H9 (cell line): Measurements from ENCODE around the gene PDZD2. TPM values are rescaled to one million over a fixed set of nuclear protein-coding genes. Genes with fewer than 3 reads are reported as not detected.

Experiments
- DNase-seq: peaks from one replicate; pipeline ENCODE4 v3.0.0-alpha.2; 2017
- H2AFZ ChIP-seq: one replicate; pipeline ENCODE4 v1.6.1; 2013; ENCODE audit warnings: mild to moderate bottlenecking, low read length, control low read depth, moderate library complexity
- H2AK5ac ChIP-seq: 2 replicates; pipeline ENCODE4 v1.6.1; 2013; ENCODE audit warnings: low read length, control low read depth, mixed read lengths; ENCODE audit not compliant: insufficient read length
- H2BK120ac ChIP-seq: one replicate; pipeline ENCODE4 v1.6.1; 2013; ENCODE audit warnings: low read depth, mild to moderate bottlenecking, low read length, control low read depth, inconsistent platforms; ENCODE audit not compliant: poor library complexity, severe bottlenecking
- H2BK12ac ChIP-seq: 2 replicates; pipeline ENCODE4 v1.6.1; 2013; ENCODE audit warnings: low read length, control low read depth, mixed read lengths, low read depth; ENCODE audit not compliant: insufficient read length
- H2BK15ac ChIP-seq: 2 replicates; pipeline ENCODE4 v1.6.1; 2013; ENCODE audit warnings: low read depth, low read length, control low read depth
- H2BK20ac ChIP-seq: one replicate; pipeline ENCODE4 v1.6.1; 2013; ENCODE audit warnings: low read depth, mild to moderate bottlenecking, low read length, control low read depth, inconsistent platforms; ENCODE audit not compliant: poor library complexity, severe bottlenecking
- H2BK5ac ChIP-seq: 2 replicates; pipeline ENCODE4 v1.6.1; 2013; ENCODE audit warnings: low read length, control low read depth, mixed read lengths; ENCODE audit not compliant: insufficient read length
- H3K14ac ChIP-seq: 2 replicates; pipeline ENCODE4 v1.6.1; 2013; ENCODE audit warnings: low read length, control low read depth; ENCODE audit not compliant: insufficient read depth
- H3K18ac ChIP-seq: 2 replicates; pipeline ENCODE4 v1.6.1; 2013; ENCODE audit warnings: low read depth, mild to moderate bottlenecking, mixed read lengths, low read length, control low read depth; ENCODE audit not compliant: insufficient read length
- H3K23ac ChIP-seq: 2 replicates; pipeline ENCODE4 v1.6.1; 2013; ENCODE audit warnings: low read length, control low read depth, mixed read lengths, low read depth; ENCODE audit not compliant: insufficient read length
- H3K23me2 ChIP-seq: 2 replicates; pipeline ENCODE4 v1.6.1; 2013; ENCODE audit warnings: low read depth, mild to moderate bottlenecking, mixed read lengths, low read length, control low read depth; ENCODE audit not compliant: insufficient read length, poor library complexity, severe bottlenecking
- H3K27ac ChIP-seq: 2 replicates; pipeline ENCODE4 v1.5.1; 2013; ENCODE audit warnings: low read length, control low read depth, mixed read lengths, low read depth; ENCODE audit not compliant: insufficient read length
- H3K27me3 ChIP-seq: 2 replicates; pipeline ENCODE4 v1.6.1; 2013; ENCODE audit warnings: low read length, control low read depth, inconsistent platforms; ENCODE audit not compliant: insufficient read depth
- H3K4ac ChIP-seq: 2 replicates; pipeline ENCODE4 v1.6.1; 2013; ENCODE audit warnings: low read depth, mild to moderate bottlenecking, control low read depth, inconsistent platforms, low read length, moderate library complexity
- H3K4me1 ChIP-seq: 2 replicates; pipeline ENCODE4 v1.6.1; 2013; ENCODE audit warnings: low read length, control low read depth, inconsistent platforms; ENCODE audit not compliant: insufficient read depth
- H3K4me2 ChIP-seq: 2 replicates; pipeline ENCODE4 v1.6.1; 2013; ENCODE audit warnings: low read length, control low read depth, mixed read lengths; ENCODE audit not compliant: insufficient read length, insufficient read depth
- H3K56ac ChIP-seq: 2 replicates; pipeline ENCODE4 v1.6.1; 2013; ENCODE audit warnings: low read depth, mild to moderate bottlenecking, mixed read lengths, low read length, control low read depth; ENCODE audit not compliant: insufficient read length
- H3K79me1 ChIP-seq: 2 replicates; pipeline ENCODE4 v1.6.1; 2013; ENCODE audit warnings: low read depth, mild to moderate bottlenecking, moderate library complexity, low read length, control low read depth, inconsistent platforms; ENCODE audit not compliant: insufficient read depth, poor library complexity, severe bottlenecking
- H3K79me2 ChIP-seq: 2 replicates; pipeline ENCODE4 v1.6.1; 2013; ENCODE audit warnings: low read length, control low read depth, inconsistent platforms; ENCODE audit not compliant: insufficient read depth
- H3K9ac ChIP-seq: 2 replicates; pipeline ENCODE4 v1.6.1; 2013; ENCODE audit warnings: low read length, control low read depth, mixed read lengths; ENCODE audit not compliant: insufficient read length; ENCODE audit errors: extremely low read depth
- H3K9me3 ChIP-seq: one replicate; pipeline ENCODE4 v1.6.1; 2013; ENCODE audit warnings: low read depth, low read length, inconsistent platforms; ENCODE audit not compliant: control insufficient read depth
- H3T11ph ChIP-seq: one replicate; pipeline ENCODE4 v1.6.1; 2013; ENCODE audit warnings: mild to moderate bottlenecking, low read length, control low read depth, inconsistent platforms
- H4K20me1 ChIP-seq: one replicate; pipeline ENCODE4 v1.6.1; 2013; ENCODE audit not compliant: control insufficient read depth, insufficient read length, insufficient read depth
- H4K5ac ChIP-seq: 2 replicates; pipeline ENCODE4 v1.6.1; 2013; ENCODE audit warnings: low read depth, mild to moderate bottlenecking, mixed read lengths, low read length, control low read depth; ENCODE audit not compliant: insufficient read length
- H4K8ac ChIP-seq: replicated peaks from 2 replicates; pipeline ENCODE4 v1.6.1; 2013; ENCODE audit warnings: low read length, control low read depth, mixed read lengths, low read depth; ENCODE audit not compliant: insufficient read length
- H4K91ac ChIP-seq: 2 replicates; pipeline ENCODE4 v1.6.1; 2013; ENCODE audit warnings: low read depth, mild to moderate bottlenecking, moderate library complexity, mixed read lengths, low read length, control low read depth; ENCODE audit not compliant: insufficient read length
- H3K27ac Mint-ChIP-seq, 3 experiments: 2 replicates in 2 of 3; 3 replicates in 1 of 3; pipeline ENCODE4 v1.8.0; 2020 to 2021; ENCODE audit warnings: mixed read lengths in 3 of 3, mild to moderate bottlenecking in 1 of 3, moderate library complexity in 1 of 3
- H3K27me3 Mint-ChIP-seq: 2 replicates; pipeline ENCODE4 v1.8.0; 2021; ENCODE audit warnings: low read depth, mild to moderate bottlenecking, moderate library complexity, mixed read lengths
- H3K36me3 Mint-ChIP-seq, 3 experiments: 2 replicates in 2 of 3; 3 replicates in 1 of 3; pipeline ENCODE4 v1.8.0; 2020 to 2021; ENCODE audit warnings: low read depth in 3 of 3, mixed read lengths in 3 of 3; ENCODE audit not compliant: insufficient read depth in 1 of 3
- H3K4me1 Mint-ChIP-seq, 2 experiments: 2 replicates each; pipeline ENCODE4 v1.8.0; 2020; ENCODE audit warnings: mixed read lengths in 2 of 2
- H3K4me3 Mint-ChIP-seq, 2 experiments: 2 replicates in 1 of 2; 3 replicates in 1 of 2; pipeline ENCODE4 v1.8.0; 2020 to 2021; ENCODE audit warnings: mild to moderate bottlenecking in 2 of 2, mixed read lengths in 2 of 2, moderate library complexity in 1 of 2
- H3K9me3 Mint-ChIP-seq, 2 experiments: 2 replicates in 1 of 2; 3 replicates in 1 of 2; pipeline ENCODE4 v1.8.0; 2020; ENCODE audit warnings: mild to moderate bottlenecking in 2 of 2, mixed read lengths in 2 of 2, moderate library complexity in 1 of 2
- WGBS: extraction: QIAGEN DNeasy Blood & Tissue Kit; methylation state at CpG from one replicate; pipeline ENCODE4 v1.1.7; 2013; ENCODE audit warnings: missing lambda C conversion rate, low lambda C conversion rate, mixed read lengths; ENCODE audit not compliant: insufficient read length; ENCODE audit errors: extremely low coverage; 5-methylcytosine and 5-hydroxymethylcytosine counted together
- total RNA-seq: library from RNA; stranded (reverse); gene quantifications from 2 replicates; pipeline ENCODE4 v1.2.1, GENCODE V29; 2021
- TF ChIP-seq, protein P1 (sequence below): fragments of 200-600 bp; sonication (generic); conservative IDR thresholded peaks from 3 replicates; pipeline ENCODE4 v1.8.0; 2021; ENCODE audit warnings: antibody characterized with exemption, mild to moderate bottlenecking

Gene PDZD2
- total RNA-seq, 1 experiment from 2014 or later, result 9.9 TPM

GRCh38 chr5:31811210-31811609 is 172.3 kb downstream of the PDZD2 start:
- H3K4ac ChIP-seq, result no peak overlapping the region
- H3K27ac ChIP-seq, result no peak overlapping the region
- H2BK120ac ChIP-seq, result no peak overlapping the region
- no peaks in the 10 kb centered on the region for H3K79me2 ChIP-seq
- Mint-ChIP-seq H3K4me3 (no peak overlapping the region), H3K36me3 (no peaks in the 10 kb centered on the region), H3K27ac (no peak overlapping the region), H3K4me1 (peaks cover 8 to 13% of the 10 kb centered on the region in 2 experiments), H3K9me3 (no peaks in the 10 kb centered on the region), H3K27me3 (no peaks in the 10 kb centered on the region)
- TF ChIP-seq, protein P1, sequence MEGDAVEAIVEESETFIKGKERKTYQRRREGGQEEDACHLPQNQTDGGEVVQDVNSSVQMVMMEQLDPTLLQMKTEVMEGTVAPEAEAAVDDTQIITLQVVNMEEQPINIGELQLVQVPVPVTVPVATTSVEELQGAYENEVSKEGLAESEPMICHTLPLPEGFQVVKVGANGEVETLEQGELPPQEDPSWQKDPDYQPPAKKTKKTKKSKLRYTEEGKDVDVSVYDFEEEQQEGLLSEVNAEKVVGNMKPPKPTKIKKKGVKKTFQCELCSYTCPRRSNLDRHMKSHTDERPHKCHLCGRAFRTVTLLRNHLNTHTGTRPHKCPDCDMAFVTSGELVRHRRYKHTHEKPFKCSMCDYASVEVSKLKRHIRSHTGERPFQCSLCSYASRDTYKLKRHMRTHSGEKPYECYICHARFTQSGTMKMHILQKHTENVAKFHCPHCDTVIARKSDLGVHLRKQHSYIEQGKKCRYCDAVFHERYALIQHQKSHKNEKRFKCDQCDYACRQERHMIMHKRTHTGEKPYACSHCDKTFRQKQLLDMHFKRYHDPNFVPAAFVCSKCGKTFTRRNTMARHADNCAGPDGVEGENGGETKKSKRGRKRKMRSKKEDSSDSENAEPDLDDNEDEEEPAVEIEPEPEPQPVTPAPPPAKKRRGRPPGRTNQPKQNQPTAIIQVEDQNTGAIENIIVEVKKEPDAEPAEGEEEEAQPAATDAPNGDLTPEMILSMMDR, result no peak
- H3K9me3 ChIP-seq, result no peaks in the 10 kb centered on the region
- H3K23ac ChIP-seq, result no peak overlapping the region
- no peaks in the 10 kb centered on the region for H4K20me1 ChIP-seq
- no peak overlapping the region for H2AFZ ChIP-seq
- H2BK5ac ChIP-seq, result no peak overlapping the region
- H3K79me1 ChIP-seq, result no peaks in the 10 kb centered on the region
- no peak overlapping the region for H3T11ph ChIP-seq
- H4K5ac ChIP-seq, result no peak overlapping the region
- H3K4me2 ChIP-seq, result no peak overlapping the region
- no peak overlapping the region for H2BK20ac ChIP-seq
- no peaks in the 10 kb centered on the region for H3K23me2 ChIP-seq
- no peak overlapping the region for H3K56ac ChIP-seq
- H3K14ac ChIP-seq, result no peak overlapping the region
- no peak overlapping the region for H3K18ac ChIP-seq
- no peak overlapping the region for H3K9ac ChIP-seq
- H2BK15ac ChIP-seq, result no peak overlapping the region
- WGBS, result no CpG with 5 or more reads among the region's 1 CpG
- no peak overlapping the region for H2AK5ac ChIP-seq
- H2BK12ac ChIP-seq, result no peak overlapping the region
- H3K4me1 ChIP-seq, result peaks cover 4% of the 10 kb centered on the region; the same call in 1 of the 2 replicates
- H4K91ac ChIP-seq, result no peak overlapping the region
- H3K27me3 ChIP-seq, result no peaks in the 10 kb centered on the region
- no peak overlapping the region for H4K8ac ChIP-seq
- no peak for DNase-seq
